A549 (cell line): ENCODE results near the gene ABCA13. TPM values are rescaled to one million over a fixed set of nuclear protein-coding genes. Genes with fewer than 3 reads are reported as not detected.

Experiments
- ATAC-seq, 2 experiments: fragments of 200-7000 bp in 1 of 2; fragments of >200 bp in 1 of 2; cut with Nextera tagmentation in 1 of 2; cut with Tn5 transposase in 1 of 2; 3 replicates each; pipeline versions ENCODE4 v1.8.0 to v1.9.1; 2018 to 2020; ENCODE audit warnings: mild to moderate bottlenecking in 1 of 2, moderate library complexity in 1 of 2
- CTCF ChIA-PET: fragments of 300-600 bp; sonication (Branson Sonifier 250); formaldehyde crosslinking; extraction: SDS; loops from one replicate; lab custom pipeline; 2021; ENCODE audit warnings: antibody characterized with exemption, inconsistent platforms; lab: Yijun Ruan, JAX
- POLR2A ChIA-PET: fragments of 350-600 bp; formaldehyde crosslinking; extraction: SDS; loops from one replicate; lab custom pipeline; 2021; ENCODE audit warnings: antibody characterized with exemption, inconsistent platforms; lab: Yijun Ruan, JAX
- DNase-seq, 2 experiments: peaks; one replicate each; pipeline versions ENCODE4 v3.0.0 to v3.0.0-alpha.2; 2011 to 2016; ENCODE audit warnings: low read depth in 1 of 2, low spot score in 1 of 2
- FAIRE-seq: peaks from 2 replicates; lab custom pipeline; 2011; peaks lifted over from hg19 to GRCh38; lab: Jason Lieb, UNC
- H3K27ac ChIP-seq, 2 experiments: fragments of >200 bp; sonication (Bioruptor Twin); formaldehyde crosslinking; 3 replicates each; pipeline ENCODE4 v1.5.1; 2016 to 2017
- H3K4me1 ChIP-seq: fragments of >200 bp; sonication (Bioruptor Twin); formaldehyde crosslinking; 3 replicates; pipeline ENCODE4 v1.6.1; 2016
- H3K4me2 ChIP-seq: fragments of >200 bp; sonication (Bioruptor Twin); formaldehyde crosslinking; 3 replicates; pipeline ENCODE4 v1.6.1; 2016
- H3K4me3 ChIP-seq: fragments of >200 bp; sonication (Bioruptor Twin); formaldehyde crosslinking; 3 replicates; pipeline ENCODE4 v1.5.1; 2016
- H3K9me3 ChIP-seq: fragments of >200 bp; sonication (Bioruptor Twin); formaldehyde crosslinking; 3 replicates; pipeline ENCODE4 v1.6.1; 2016
- CBX2 ChIP-seq: fragments of 200-600 bp; sonication (generic); IDR thresholded peaks from 2 replicates; pipeline ENCODE4 v1.6.1; 2016; ENCODE audit warnings: low read depth, mild to moderate bottlenecking, borderline replicate concordance
- CHD2 ChIP-seq: fragments of 150-350 bp; IDR thresholded peaks from 2 replicates; pipeline ENCODE4 v1.6.1; 2014; ENCODE audit warnings: low read length; ENCODE audit not compliant: partially characterized antibody
- CHD4 ChIP-seq: fragments of 200-600 bp; sonication (generic); IDR thresholded peaks from 2 replicates; pipeline ENCODE4 v1.6.1; 2016; ENCODE audit warnings: antibody characterized with exemption, mild to moderate bottlenecking, borderline replicate concordance
- EHF ChIP-seq: fragments of 250-450 bp; sonication (Bioruptor Pico); IDR thresholded peaks from 2 replicates; pipeline ENCODE4 v1.5.0; 2020; ENCODE audit warnings: mild to moderate bottlenecking
- GATA3 ChIP-seq: IDR thresholded peaks from 2 replicates; pipeline ENCODE4 v1.6.1; 2012; ENCODE audit warnings: borderline replicate concordance
- HOXB13 ChIP-seq: fragments of 250-450 bp; sonication (Bioruptor Pico); IDR thresholded peaks from 2 replicates; pipeline ENCODE4 v1.5.0; 2020; ENCODE audit warnings: low read depth, mild to moderate bottlenecking, moderate library complexity
- JUN ChIP-seq, 2 experiments: fragments of >200 bp; sonication (Bioruptor Twin); formaldehyde crosslinking; IDR thresholded peaks; 2 replicates in 1 of 2; 3 replicates in 1 of 2; pipeline ENCODE4 v1.6.1; 2016 to 2017
- JUNB ChIP-seq: fragments of >200 bp; sonication (Bioruptor Twin); formaldehyde crosslinking; IDR thresholded peaks from 2 replicates; pipeline ENCODE4 v1.6.1; 2016
- MAFK ChIP-seq: fragments of 450-650 bp; IDR thresholded peaks from 2 replicates; pipeline ENCODE4 v1.6.1; 2014; ENCODE audit not compliant: partially characterized antibody
- RARB ChIP-seq: fragments of 250-450 bp; sonication (Bioruptor Pico); IDR thresholded peaks from 2 replicates; pipeline ENCODE4 v1.8.0; 2021; ENCODE audit warnings: mild to moderate bottlenecking, moderate library complexity
- TFCP2L1 ChIP-seq: fragments of 250-450 bp; sonication (Bioruptor Pico); IDR thresholded peaks from 2 replicates; pipeline ENCODE4 v1.5.0; 2021; ENCODE audit warnings: mild to moderate bottlenecking
- ZC3H11A ChIP-seq: fragments of 450-650 bp; IDR thresholded peaks from 2 replicates; pipeline ENCODE4 v1.6.1; 2014; ENCODE audit warnings: antibody characterized with exemption, mild to moderate bottlenecking
- WGBS: methylation state at CpG from one replicate; pipeline ENCODE4 v1.1.6; 2017; ENCODE audit errors: missing lambda C conversion rate; 5-methylcytosine and 5-hydroxymethylcytosine counted together
- polyA plus RNA-seq, 4 experiments: library from polyadenylated mRNA; depleted of rRNA in 3 of 4; stranded (reverse); fragments of >200 nt; fragmentation: RNase III in 1 of 4; extraction: RNeasy Plus Mini Kit Qiagen cat#74134 plus additional on column Dnase treatment in 1 of 4; gene quantifications; 2 replicates in 3 of 4; 3 replicates in 1 of 4; pipeline ENCODE4 v1.2.3, GENCODE V29; 2011 to 2017
- TF ChIP-seq, protein P1 (sequence below): fragments of >200 bp; sonication (Bioruptor Twin); formaldehyde crosslinking; IDR thresholded peaks from 3 replicates; pipeline ENCODE4 v1.5.1; 2016
- TF ChIP-seq, protein P2 (sequence below): fragments of >200 bp; sonication (Bioruptor Twin); formaldehyde crosslinking; IDR thresholded peaks from 3 replicates; pipeline ENCODE4 v1.6.1; 2016
- TF ChIP-seq, protein P3 (sequence below): fragments of 250-450 bp; sonication (Bioruptor Pico); IDR thresholded peaks from 2 replicates; pipeline ENCODE4 v1.5.0; 2020; ENCODE audit warnings: low read depth, mild to moderate bottlenecking, moderate library complexity
- TF ChIP-seq, protein P4 (sequence below): fragments of 450-650 bp; IDR thresholded peaks from 2 replicates; pipeline ENCODE4 v1.6.1; 2014; ENCODE audit warnings: antibody characterized with exemption
- TF ChIP-seq, protein P5 (sequence below): fragments of 200-600 bp; sonication (generic); IDR thresholded peaks from 2 replicates; pipeline ENCODE4 v1.6.1; 2016; ENCODE audit warnings: antibody characterized with exemption, mild to moderate bottlenecking, moderate library complexity

The ABCA13 gene
- polyA plus RNA-seq, 2 of the 4 experiments (the other 2 are of a cell fraction) = 0.01 TPM; not detected in 1

DNA sequence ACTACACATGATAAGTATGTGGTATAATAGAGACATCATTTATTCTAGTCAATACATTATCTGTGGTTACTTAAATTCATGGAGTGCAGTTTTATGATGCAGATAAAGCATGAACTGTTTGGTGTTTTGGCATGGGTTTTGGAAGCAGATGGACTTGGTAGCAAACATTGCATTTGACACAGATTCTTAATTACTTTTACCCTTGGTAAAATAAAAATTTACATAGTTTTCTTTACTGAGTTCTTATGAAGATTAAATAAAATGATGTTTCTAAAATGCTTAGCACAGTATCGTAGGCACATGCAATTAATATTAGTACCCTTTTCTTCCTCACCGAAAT lies 92.0 kb downstream of the ABCA13 start:
- ATAC-seq (no peak), FAIRE-seq (no peak), DNase-seq (no peak)
- Histone ChIP-seq H3K4me1 (no peaks in the 10 kb centered on the region), H3K9me3 (no peaks in the 10 kb centered on the region), H3K4me3 (no peak overlapping the region), H3K27ac (no peak overlapping the region), H3K4me2 (no peak overlapping the region)
- CTCF ChIA-PET = interaction anchor here (1.0 kb wide), 1 partner anchor 9 kb away, joined by 4 read pairs; no protein-coding TSS in a partner anchor
- TF ChIP-seq, protein P1, sequence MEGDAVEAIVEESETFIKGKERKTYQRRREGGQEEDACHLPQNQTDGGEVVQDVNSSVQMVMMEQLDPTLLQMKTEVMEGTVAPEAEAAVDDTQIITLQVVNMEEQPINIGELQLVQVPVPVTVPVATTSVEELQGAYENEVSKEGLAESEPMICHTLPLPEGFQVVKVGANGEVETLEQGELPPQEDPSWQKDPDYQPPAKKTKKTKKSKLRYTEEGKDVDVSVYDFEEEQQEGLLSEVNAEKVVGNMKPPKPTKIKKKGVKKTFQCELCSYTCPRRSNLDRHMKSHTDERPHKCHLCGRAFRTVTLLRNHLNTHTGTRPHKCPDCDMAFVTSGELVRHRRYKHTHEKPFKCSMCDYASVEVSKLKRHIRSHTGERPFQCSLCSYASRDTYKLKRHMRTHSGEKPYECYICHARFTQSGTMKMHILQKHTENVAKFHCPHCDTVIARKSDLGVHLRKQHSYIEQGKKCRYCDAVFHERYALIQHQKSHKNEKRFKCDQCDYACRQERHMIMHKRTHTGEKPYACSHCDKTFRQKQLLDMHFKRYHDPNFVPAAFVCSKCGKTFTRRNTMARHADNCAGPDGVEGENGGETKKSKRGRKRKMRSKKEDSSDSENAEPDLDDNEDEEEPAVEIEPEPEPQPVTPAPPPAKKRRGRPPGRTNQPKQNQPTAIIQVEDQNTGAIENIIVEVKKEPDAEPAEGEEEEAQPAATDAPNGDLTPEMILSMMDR = no peak
- TF ChIP-seq ZC3H11A (no peak), CHD4 (no peak), CHD2 (no peak)
- TF ChIP-seq, protein P2, sequence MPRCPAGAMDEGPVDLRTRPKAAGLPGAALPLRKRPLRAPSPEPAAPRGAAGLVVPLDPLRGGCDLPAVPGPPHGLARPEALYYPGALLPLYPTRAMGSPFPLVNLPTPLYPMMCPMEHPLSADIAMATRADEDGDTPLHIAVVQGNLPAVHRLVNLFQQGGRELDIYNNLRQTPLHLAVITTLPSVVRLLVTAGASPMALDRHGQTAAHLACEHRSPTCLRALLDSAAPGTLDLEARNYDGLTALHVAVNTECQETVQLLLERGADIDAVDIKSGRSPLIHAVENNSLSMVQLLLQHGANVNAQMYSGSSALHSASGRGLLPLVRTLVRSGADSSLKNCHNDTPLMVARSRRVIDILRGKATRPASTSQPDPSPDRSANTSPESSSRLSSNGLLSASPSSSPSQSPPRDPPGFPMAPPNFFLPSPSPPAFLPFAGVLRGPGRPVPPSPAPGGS = no peak
- WGBS = 37% methylated on average over 2 of the region's 2 CpGs
- POLR2A ChIA-PET = no interaction called here

DNA sequence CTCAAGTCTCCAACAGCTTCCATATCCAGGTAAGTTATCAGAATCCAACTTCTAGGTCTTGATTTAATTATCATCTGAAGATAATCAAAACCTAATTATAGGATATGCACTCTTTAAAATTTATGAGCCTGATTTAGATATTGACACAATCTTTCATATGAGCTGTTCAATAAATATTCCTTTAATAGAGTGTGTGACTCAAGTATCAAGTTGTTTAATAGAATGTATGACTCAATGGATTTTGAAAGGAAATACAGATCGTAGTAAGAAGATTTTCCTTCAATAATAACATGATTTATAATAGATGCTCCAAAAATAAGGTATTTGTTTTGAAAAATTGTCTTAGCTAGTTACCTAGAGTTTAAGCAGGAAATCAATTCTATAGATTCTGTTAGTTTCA lies 97.8 kb downstream of the ABCA13 start:
- no peak overlapping the region for H3K4me3 ChIP-seq
- H3K4me2 ChIP-seq = no peak overlapping the region
- 2% methylated on average over 1 of the region's 1 CpG for WGBS
- H3K9me3 ChIP-seq = no peaks in the 10 kb centered on the region
- POLR2A ChIA-PET = no interaction called here
- no peaks in the 10 kb centered on the region for H3K4me1 ChIP-seq
- CTCF ChIA-PET = no interaction called here
- ATAC-seq (no peak), DNase-seq (no peak), FAIRE-seq (no peak)
- TF ChIP-seq EHF (CRISPR knock-in tag) = no peak
- TF ChIP-seq MAFK = no peak
- no peak for TF ChIP-seq HOXB13 (CRISPR knock-in tag)
- TF ChIP-seq, protein P3, sequence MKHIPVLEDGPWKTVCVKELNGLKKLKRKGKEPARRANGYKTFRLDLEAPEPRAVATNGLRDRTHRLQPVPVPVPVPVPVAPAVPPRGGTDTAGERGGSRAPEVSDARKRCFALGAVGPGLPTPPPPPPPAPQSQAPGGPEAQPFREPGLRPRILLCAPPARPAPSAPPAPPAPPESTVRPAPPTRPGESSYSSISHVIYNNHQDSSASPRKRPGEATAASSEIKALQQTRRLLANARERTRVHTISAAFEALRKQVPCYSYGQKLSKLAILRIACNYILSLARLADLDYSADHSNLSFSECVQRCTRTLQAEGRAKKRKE (CRISPR knock-in tag) = no peak
- TF ChIP-seq CBX2 = no peak
- TF ChIP-seq JUNB = no peak
- TF ChIP-seq, protein P4, sequence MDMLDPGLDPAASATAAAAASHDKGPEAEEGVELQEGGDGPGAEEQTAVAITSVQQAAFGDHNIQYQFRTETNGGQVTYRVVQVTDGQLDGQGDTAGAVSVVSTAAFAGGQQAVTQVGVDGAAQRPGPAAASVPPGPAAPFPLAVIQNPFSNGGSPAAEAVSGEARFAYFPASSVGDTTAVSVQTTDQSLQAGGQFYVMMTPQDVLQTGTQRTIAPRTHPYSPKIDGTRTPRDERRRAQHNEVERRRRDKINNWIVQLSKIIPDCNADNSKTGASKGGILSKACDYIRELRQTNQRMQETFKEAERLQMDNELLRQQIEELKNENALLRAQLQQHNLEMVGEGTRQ = no peak
- TF ChIP-seq TFCP2L1 (CRISPR knock-in tag) = no peak
- no peak for TF ChIP-seq JUN (IDR thresholded peaks at IDR 0.05)
- TF ChIP-seq GATA3 = no peak
- no peak for TF ChIP-seq RARB (CRISPR knock-in tag)
- TF ChIP-seq, protein P5, sequence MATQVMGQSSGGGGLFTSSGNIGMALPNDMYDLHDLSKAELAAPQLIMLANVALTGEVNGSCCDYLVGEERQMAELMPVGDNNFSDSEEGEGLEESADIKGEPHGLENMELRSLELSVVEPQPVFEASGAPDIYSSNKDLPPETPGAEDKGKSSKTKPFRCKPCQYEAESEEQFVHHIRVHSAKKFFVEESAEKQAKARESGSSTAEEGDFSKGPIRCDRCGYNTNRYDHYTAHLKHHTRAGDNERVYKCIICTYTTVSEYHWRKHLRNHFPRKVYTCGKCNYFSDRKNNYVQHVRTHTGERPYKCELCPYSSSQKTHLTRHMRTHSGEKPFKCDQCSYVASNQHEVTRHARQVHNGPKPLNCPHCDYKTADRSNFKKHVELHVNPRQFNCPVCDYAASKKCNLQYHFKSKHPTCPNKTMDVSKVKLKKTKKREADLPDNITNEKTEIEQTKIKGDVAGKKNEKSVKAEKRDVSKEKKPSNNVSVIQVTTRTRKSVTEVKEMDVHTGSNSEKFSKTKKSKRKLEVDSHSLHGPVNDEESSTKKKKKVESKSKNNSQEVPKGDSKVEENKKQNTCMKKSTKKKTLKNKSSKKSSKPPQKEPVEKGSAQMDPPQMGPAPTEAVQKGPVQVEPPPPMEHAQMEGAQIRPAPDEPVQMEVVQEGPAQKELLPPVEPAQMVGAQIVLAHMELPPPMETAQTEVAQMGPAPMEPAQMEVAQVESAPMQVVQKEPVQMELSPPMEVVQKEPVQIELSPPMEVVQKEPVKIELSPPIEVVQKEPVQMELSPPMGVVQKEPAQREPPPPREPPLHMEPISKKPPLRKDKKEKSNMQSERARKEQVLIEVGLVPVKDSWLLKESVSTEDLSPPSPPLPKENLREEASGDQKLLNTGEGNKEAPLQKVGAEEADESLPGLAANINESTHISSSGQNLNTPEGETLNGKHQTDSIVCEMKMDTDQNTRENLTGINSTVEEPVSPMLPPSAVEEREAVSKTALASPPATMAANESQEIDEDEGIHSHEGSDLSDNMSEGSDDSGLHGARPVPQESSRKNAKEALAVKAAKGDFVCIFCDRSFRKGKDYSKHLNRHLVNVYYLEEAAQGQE = no peak
- H3K27ac ChIP-seq = no peak overlapping the region
